GM12878 (cell line): ENCODE measurements around the gene EIF1AD.

Experiments used
- BACH1 ChIP-seq: fragments of 450-650 bp; IDR thresholded peaks from 2 replicates; pipeline ENCODE4 v1.6.1; 2017; ENCODE audit warnings: mild to moderate bottlenecking, borderline replicate concordance
- CTCF ChIP-seq, 3 experiments: IDR thresholded peaks in 2 of 3; conservative IDR thresholded peaks in 1 of 3; 2 replicates each; pipeline ENCODE4 v1.5.1; 2011; ENCODE audit warnings: low read depth in 3 of 3, low read length in 3 of 3, mild to moderate bottlenecking in 3 of 3, control low read depth in 2 of 3, moderate library complexity in 2 of 3, inconsistent platforms in 1 of 3, mixed read lengths in 1 of 3; ENCODE audit not compliant: control insufficient read depth in 2 of 3, insufficient read depth in 1 of 3; ENCODE audit errors: extremely low read depth in 1 of 3
- SREBF1 ChIP-seq: IDR thresholded peaks from 2 replicates; pipeline ENCODE4 v1.6.1; 2012; ENCODE audit warnings: mild to moderate bottlenecking, low read length
- SUPT20H ChIP-seq: IDR thresholded peaks from 2 replicates; pipeline ENCODE4 v1.6.1; 2011; ENCODE audit warnings: low read depth, mild to moderate bottlenecking, low read length, moderate library complexity, borderline replicate concordance; ENCODE audit not compliant: control insufficient read depth
- TARDBP ChIP-seq: IDR thresholded peaks from 2 replicates; pipeline ENCODE4 v1.6.1; 2016; ENCODE audit warnings: borderline replicate concordance
- USF1 ChIP-seq: IDR thresholded peaks from 2 replicates; pipeline ENCODE4 v1.6.1; 2011; ENCODE audit warnings: borderline replicate concordance, low read depth, mild to moderate bottlenecking, moderate library complexity, mixed read lengths, low read length; ENCODE audit not compliant: insufficient read depth; ENCODE audit errors: extremely low read length
- TF ChIP-seq, protein P1 (sequence below): fragments of 450-650 bp; formaldehyde crosslinking; IDR thresholded peaks from 2 replicates; pipeline ENCODE4 v1.5.0; 2022; ENCODE audit warnings: mild to moderate bottlenecking, missing genetic modification characterization

DNA sequence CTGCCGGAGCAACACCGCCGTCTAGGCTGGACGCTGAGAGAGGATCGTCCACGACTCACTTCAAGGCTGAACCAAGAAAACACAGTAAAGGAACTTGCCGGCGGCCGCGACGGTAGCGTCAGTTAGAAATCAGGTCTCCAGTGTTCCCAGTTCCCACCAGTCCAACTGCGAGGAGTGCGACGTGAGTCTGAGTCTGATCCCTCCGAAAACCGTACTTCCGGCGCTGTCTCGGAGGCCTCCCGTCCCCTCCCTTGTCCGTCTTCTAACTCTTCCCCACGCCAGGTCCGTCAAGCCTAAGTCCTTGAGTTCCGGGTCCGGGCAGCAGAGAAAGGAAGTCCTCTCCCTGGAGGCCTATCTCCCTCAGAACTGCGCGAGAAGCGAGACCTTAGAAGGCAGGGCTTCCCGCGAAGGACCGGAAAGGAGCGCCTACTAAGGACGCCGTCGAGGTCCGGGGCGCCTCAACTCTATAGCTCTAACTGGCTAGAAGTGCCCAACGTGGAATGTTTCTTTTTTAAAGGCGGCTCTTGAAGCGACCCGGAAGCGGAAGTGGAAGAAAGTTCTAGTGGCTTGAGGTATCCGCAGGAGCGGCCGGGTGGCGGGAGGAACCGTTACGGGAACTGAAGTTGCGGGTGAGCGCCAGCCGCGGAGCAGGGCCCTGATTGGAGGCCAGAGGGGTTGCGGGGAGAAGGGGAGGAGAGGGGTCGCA, at the start of gene EIF1AD, which contains the start of gene BANF1:
- TF ChIP-seq USF1 (peak; percentile 14), TARDBP (peak; percentile 76), SUPT20H (no peak), CTCF (IDR thresholded peaks at IDR 0.05 in 2 of 3, conservative IDR thresholded peaks at IDR 0.05 in 1 of 3; ENCODE audit: control insufficient read depth in 2 of 3, extremely low read depth in 1 of 3, insufficient read depth in 1 of 3, low read depth in 3 of 3, low read length in 3 of 3) (no peak), SREBF1 (peak; percentile 89), BACH1 (0 out of 2 replicates have a peak, but pooled peaks have one; percentile 34)
- TF ChIP-seq, protein P1, sequence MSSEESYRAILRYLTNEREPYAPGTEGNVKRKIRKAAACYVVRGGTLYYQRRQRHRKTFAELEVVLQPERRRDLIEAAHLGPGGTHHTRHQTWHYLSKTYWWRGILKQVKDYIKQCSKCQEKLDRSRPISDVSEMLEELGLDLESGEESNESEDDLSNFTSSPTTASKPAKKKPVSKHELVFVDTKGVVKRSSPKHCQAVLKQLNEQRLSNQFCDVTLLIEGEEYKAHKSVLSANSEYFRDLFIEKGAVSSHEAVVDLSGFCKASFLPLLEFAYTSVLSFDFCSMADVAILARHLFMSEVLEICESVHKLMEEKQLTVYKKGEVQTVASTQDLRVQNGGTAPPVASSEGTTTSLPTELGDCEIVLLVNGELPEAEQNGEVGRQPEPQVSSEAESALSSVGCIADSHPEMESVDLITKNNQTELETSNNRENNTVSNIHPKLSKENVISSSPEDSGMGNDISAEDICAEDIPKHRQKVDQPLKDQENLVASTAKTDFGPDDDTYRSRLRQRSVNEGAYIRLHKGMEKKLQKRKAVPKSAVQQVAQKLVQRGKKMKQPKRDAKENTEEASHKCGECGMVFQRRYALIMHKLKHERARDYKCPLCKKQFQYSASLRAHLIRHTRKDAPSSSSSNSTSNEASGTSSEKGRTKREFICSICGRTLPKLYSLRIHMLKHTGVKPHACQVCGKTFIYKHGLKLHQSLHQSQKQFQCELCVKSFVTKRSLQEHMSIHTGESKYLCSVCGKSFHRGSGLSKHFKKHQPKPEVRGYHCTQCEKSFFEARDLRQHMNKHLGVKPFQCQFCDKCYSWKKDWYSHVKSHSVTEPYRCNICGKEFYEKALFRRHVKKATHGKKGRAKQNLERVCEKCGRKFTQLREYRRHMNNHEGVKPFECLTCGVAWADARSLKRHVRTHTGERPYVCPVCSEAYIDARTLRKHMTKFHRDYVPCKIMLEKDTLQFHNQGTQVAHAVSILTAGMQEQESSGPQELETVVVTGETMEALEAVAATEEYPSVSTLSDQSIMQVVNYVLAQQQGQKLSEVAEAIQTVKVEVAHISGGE (CRISPR knock-in tag): peak; percentile 96
